NCI-H2227 (cell line): ENCODE measurements around the gene GALNT17.
"Not testable (repeated sequence)": the region's sequence is repeated elsewhere in the genome, so short reads cannot be mapped to it uniquely, and the experiment has no call there.

ENCODE experiments used
- DNase-seq: peaks from one replicate; lab custom pipeline; 2025; ENCODE audit not compliant: unreplicated experiment; lab: John Stamatoyannopoulos, UW

The GALNT17 gene

GRCh38 chr7:71157757-71158156 lies 25.8 kb downstream of the GALNT17 start:
- DNase-seq, result no peak

- DNase-seq, result no peak
Measured at GRCh38 chr7:71165708-71166107, 33.8 kb downstream of the GALNT17 start.

- no peak for DNase-seq
Measured at GRCh38 chr7:71171476-71171875, 39.5 kb downstream of the GALNT17 start.

GRCh38 chr7:71173955-71174354 lies 42.0 kb downstream of the GALNT17 start:
- no peak for DNase-seq

- DNase-seq, result no peak
Measured at GRCh38 chr7:71182438-71182935, 50.5 kb downstream of the GALNT17 start.

- no peak for DNase-seq
Measured at GRCh38 chr7:71184136-71184535, 52.2 kb downstream of the GALNT17 start.

GRCh38 chr7:71184609-71185008 lies 52.7 kb downstream of the GALNT17 start:
- no peak for DNase-seq

GRCh38 chr7:71186535-71187057 lies 54.7 kb downstream of the GALNT17 start:
- no peak for DNase-seq

GRCh38 chr7:71191771-71192170 lies 59.8 kb downstream of the GALNT17 start:
- no peak for DNase-seq

- no peak for DNase-seq
Measured at GRCh38 chr7:71193099-71193810, 61.3 kb downstream of the GALNT17 start.

- DNase-seq, result no peak
Measured at GRCh38 chr7:71198391-71198790, 66.4 kb downstream of the GALNT17 start.

- DNase-seq, result no peak
Measured at GRCh38 chr7:71198887-71199286, 66.9 kb downstream of the GALNT17 start.

- DNase-seq, result no peak
Measured at GRCh38 chr7:71206184-71206583, 74.2 kb downstream of the GALNT17 start.

GRCh38 chr7:71208881-71209280 lies 76.9 kb downstream of the GALNT17 start:
- no peak for DNase-seq

- not testable (repeated sequence) for DNase-seq
Measured at GRCh38 chr7:71209484-71209883, 77.5 kb downstream of the GALNT17 start.

GRCh38 chr7:71210220-71210619 lies 78.3 kb downstream of the GALNT17 start:
- no peak for DNase-seq

- not testable (repeated sequence) for DNase-seq
Measured at GRCh38 chr7:71212433-71212832, 80.5 kb downstream of the GALNT17 start.

GRCh38 chr7:71216211-71216610 lies 84.3 kb downstream of the GALNT17 start:
- no peak for DNase-seq

GRCh38 chr7:71220210-71220695 lies 88.3 kb downstream of the GALNT17 start:
- DNase-seq, result no peak

GRCh38 chr7:71221049-71221448 lies 89.1 kb downstream of the GALNT17 start:
- DNase-seq, result no peak

- DNase-seq, result no peak
Measured at GRCh38 chr7:71221549-71221948, 89.6 kb downstream of the GALNT17 start.

GRCh38 chr7:71227126-71227525 lies 95.2 kb downstream of the GALNT17 start:
- DNase-seq, result no peak

- no peak for DNase-seq
Measured at GRCh38 chr7:71229148-71229547, 97.2 kb downstream of the GALNT17 start.
